Mesothelial cell of epicardium (in vitro differentiated cells): ENCODE results near the gene CSTF3. TPM values are rescaled to one million over a fixed set of nuclear protein-coding genes. Genes with fewer than 3 reads are reported as not detected.

Source experiments
- DNase-seq, 2 experiments: peaks; one replicate each; pipeline ENCODE4 v3.0.0; 2021; ENCODE audit warnings: low spot score in 2 of 2; ENCODE audit not compliant: unreplicated experiment in 2 of 2
- H3K27ac Mint-ChIP-seq: 2 replicates; pipeline ENCODE4 v1.8.0; 2021; ENCODE audit warnings: mixed read lengths
- H3K27me3 Mint-ChIP-seq: 2 replicates; pipeline ENCODE4 v1.8.0; 2021; ENCODE audit warnings: low read depth, mixed read lengths
- H3K36me3 Mint-ChIP-seq: 2 replicates; pipeline ENCODE4 v1.8.0; 2021; ENCODE audit warnings: mixed read lengths
- H3K4me1 Mint-ChIP-seq: 2 replicates; pipeline ENCODE4 v1.8.0; 2021; ENCODE audit warnings: mixed read lengths
- H3K4me3 Mint-ChIP-seq: 2 replicates; pipeline ENCODE4 v1.8.0; 2021; ENCODE audit warnings: mild to moderate bottlenecking, moderate library complexity, mixed read lengths
- H3K9me3 Mint-ChIP-seq: 2 replicates; pipeline ENCODE4 v1.8.0; 2021; ENCODE audit warnings: mixed read lengths
- CTCF ChIP-seq: fragments of 200-600 bp; sonication (generic); IDR thresholded peaks from one replicate; pipeline ENCODE4 v1.5.0; 2021; ENCODE audit warnings: antibody characterized with exemption; ENCODE audit not compliant: unreplicated experiment
- total RNA-seq: library from RNA; stranded (reverse); gene quantifications from 3 replicates; pipeline ENCODE4 v1.2.1, GENCODE V29; 2021

CSTF3 gene
- total RNA-seq, 1 donor from 2014 or later: 50.3 TPM

GRCh38 chr11:33194455-33194854, 33.2 kb upstream of the CSTF3 start:
- H3K36me3 Mint-ChIP-seq: no peaks in the 10 kb centered on the region
- peaks cover 6% of the 10 kb centered on the region for H3K4me1 Mint-ChIP-seq
- no peaks in the 10 kb centered on the region for H3K9me3 Mint-ChIP-seq
- TF ChIP-seq CTCF: no peak
- no peak overlapping the region for H3K27ac Mint-ChIP-seq
- H3K27me3 Mint-ChIP-seq: no peaks in the 10 kb centered on the region
- H3K4me3 Mint-ChIP-seq: no peak overlapping the region
- DNase-seq: no peak

- no peak for TF ChIP-seq CTCF
- Mint-ChIP-seq H3K4me3 (no peak overlapping the region), H3K4me1 (peaks cover 17% of the 10 kb centered on the region), H3K27me3 (no peaks in the 10 kb centered on the region), H3K36me3 (no peaks in the 10 kb centered on the region), H3K9me3 (no peaks in the 10 kb centered on the region), H3K27ac (peak overlapping the region; percentile 8)
- no peak for DNase-seq
Observed at GRCh38 chr11:33191467-33191866, 30.2 kb upstream of the CSTF3 start.

GRCh38 chr11:33187998-33188722, 26.9 kb upstream of the CSTF3 start:
- Mint-ChIP-seq H3K27ac (no peak overlapping the region), H3K27me3 (no peaks in the 10 kb centered on the region), H3K4me3 (no peak overlapping the region), H3K36me3 (no peaks in the 10 kb centered on the region), H3K9me3 (no peaks in the 10 kb centered on the region), H3K4me1 (peaks cover 10% of the 10 kb centered on the region)
- TF ChIP-seq CTCF: no peak
- no peak for DNase-seq

GRCh38 chr11:33185756-33186155, 24.5 kb upstream of the CSTF3 start:
- TF ChIP-seq CTCF: no peak
- H3K4me3 Mint-ChIP-seq: no peak overlapping the region
- no peaks in the 10 kb centered on the region for H3K9me3 Mint-ChIP-seq
- DNase-seq: no peak
- no peak overlapping the region for H3K27ac Mint-ChIP-seq
- no peaks in the 10 kb centered on the region for H3K27me3 Mint-ChIP-seq
- no peaks in the 10 kb centered on the region for H3K36me3 Mint-ChIP-seq
- peaks cover 10% of the 10 kb centered on the region for H3K4me1 Mint-ChIP-seq

GRCh38 chr11:33182246-33182878, 21.1 kb upstream of the CSTF3 start:
- Mint-ChIP-seq H3K4me1 (peaks cover 20% of the 10 kb centered on the region), H3K9me3 (no peaks in the 10 kb centered on the region), H3K36me3 (no peaks in the 10 kb centered on the region), H3K27me3 (no peaks in the 10 kb centered on the region), H3K27ac (no peak overlapping the region), H3K4me3 (no peak overlapping the region)
- TF ChIP-seq CTCF: no peak
- no peak for DNase-seq
